Middle frontal gyrus (tissue), 1 donor: Measurements from ENCODE around the gene FUT4.
"Not testable (repeated sequence)": the region's sequence is repeated elsewhere in the genome, so short reads cannot be mapped to it uniquely, and the experiment has no call there.

ENCODE experiments used
- DNase-seq: peaks from one replicate; pipeline ENCODE4 v3.0.0-alpha.2; 2015; ENCODE audit warnings: low spot score; ENCODE audit errors: extremely low spot score

FUT4 gene

GRCh38 chr11:94533206-94533605, 10.5 kb upstream of the FUT4 start:
- no peak for DNase-seq

DNA sequence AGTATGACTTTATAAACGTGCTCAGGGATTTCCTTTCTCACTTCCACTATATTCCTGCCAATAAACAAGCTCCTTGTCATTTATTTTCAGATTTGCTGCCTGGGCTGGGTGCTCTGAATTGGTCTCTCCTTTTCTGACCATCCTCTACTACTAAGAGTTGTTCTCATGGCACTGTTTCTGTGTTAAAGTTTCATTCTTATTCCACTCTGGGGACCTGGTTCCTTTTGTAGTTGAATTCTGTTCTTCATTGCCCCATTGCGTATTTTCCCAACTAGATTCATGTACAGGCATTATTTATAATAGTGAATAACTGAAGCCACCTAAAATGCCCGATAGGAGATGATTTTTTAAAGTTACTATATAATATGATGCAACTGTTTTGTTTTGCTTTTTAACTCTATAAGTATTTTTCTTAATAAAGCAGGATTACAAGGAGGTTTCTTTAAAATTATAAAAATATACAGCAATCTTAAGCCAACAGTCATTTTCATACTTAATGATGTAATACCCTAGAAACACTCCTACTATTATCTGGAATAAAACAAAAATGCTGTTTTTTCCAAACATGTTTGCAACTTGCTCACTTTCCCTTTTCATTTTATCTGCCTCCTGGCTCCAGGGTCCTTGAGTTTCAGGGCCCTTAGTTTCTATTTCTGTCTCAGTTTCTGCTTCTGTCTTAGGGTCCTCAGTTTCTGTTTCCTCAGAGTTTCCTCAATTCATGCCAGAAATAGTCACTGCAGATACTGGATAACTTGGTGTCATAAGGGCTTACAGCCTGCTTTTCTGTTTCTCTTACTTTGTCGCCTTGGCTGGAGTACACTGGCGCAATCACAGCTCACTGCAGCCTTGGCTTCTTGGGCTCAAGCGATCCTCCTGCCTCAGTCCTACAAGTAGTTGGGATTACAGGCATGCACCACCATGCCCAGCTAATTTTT, 9.8 kb upstream of the FUT4 start:
- no peak for DNase-seq

GRCh38 chr11:94536386-94536785, 7.3 kb upstream of the FUT4 start:
- DNase-seq = no peak

GRCh38 chr11:94537031-94537600, 6.6 kb upstream of the FUT4 start:
- no peak for DNase-seq

- no peak for DNase-seq
These were observed 4.3 kb upstream of the FUT4 start for GRCh38 chr11:94539420-94539819.

DNA sequence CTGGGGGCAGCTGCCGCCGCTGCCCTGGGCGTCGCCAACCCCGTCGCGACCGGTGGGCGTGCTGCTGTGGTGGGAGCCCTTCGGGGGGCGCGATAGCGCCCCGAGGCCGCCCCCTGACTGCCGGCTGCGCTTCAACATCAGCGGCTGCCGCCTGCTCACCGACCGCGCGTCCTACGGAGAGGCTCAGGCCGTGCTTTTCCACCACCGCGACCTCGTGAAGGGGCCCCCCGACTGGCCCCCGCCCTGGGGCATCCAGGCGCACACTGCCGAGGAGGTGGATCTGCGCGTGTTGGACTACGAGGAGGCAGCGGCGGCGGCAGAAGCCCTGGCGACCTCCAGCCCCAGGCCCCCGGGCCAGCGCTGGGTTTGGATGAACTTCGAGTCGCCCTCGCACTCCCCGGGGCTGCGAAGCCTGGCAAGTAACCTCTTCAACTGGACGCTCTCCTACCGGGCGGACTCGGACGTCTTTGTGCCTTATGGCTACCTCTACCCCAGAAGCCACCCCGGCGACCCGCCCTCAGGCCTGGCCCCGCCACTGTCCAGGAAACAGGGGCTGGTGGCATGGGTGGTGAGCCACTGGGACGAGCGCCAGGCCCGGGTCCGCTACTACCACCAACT, 1.0 kb downstream of the FUT4 start:
- no peak for DNase-seq

DNA sequence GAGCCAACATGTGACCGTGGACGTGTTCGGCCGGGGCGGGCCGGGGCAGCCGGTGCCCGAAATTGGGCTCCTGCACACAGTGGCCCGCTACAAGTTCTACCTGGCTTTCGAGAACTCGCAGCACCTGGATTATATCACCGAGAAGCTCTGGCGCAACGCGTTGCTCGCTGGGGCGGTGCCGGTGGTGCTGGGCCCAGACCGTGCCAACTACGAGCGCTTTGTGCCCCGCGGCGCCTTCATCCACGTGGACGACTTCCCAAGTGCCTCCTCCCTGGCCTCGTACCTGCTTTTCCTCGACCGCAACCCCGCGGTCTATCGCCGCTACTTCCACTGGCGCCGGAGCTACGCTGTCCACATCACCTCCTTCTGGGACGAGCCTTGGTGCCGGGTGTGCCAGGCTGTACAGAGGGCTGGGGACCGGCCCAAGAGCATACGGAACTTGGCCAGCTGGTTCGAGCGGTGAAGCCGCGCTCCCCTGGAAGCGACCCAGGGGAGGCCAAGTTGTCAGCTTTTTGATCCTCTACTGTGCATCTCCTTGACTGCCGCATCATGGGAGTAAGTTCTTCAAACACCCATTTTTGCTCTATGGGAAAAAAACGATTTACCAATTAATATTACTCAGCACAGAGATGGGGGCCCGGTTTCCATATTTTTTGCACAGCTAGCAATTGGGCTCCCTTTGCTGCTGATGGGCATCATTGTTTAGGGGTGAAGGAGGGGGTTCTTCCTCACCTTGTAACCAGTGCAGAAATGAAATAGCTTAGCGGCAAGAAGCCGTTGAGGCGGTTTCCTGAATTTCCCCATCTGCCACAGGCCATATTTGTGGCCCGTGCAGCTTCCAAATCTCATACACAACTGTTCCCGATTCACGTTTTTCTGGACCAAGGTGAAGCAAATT, 1.8 kb downstream of the FUT4 start:
- no peak for DNase-seq

DNA sequence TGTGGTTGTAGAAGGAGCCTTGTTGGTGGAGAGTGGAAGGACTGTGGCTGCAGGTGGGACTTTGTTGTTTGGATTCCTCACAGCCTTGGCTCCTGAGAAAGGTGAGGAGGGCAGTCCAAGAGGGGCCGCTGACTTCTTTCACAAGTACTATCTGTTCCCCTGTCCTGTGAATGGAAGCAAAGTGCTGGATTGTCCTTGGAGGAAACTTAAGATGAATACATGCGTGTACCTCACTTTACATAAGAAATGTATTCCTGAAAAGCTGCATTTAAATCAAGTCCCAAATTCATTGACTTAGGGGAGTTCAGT, 2.4 kb downstream of the FUT4 start:
- DNase-seq = no peak

DNA sequence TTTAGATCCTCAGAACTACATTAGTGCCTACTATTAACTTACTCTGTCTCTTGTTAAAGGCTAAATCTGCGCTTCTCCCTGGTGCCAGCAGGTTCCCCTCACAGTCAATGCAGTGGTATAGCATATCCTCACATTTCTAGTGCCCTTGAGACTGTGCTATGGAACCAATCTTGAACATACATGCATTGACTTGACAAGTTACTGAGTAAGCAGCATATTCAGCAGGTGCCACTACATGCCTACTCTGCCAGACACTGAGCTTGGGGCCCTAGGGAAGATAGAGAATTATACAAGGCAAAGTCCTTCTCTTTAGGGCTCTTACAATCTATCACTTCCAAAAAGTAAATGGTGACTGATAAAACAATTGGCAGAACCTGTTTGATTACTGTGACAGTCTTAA, 3.2 kb downstream of the FUT4 start:
- no peak for DNase-seq

GRCh38 chr11:94549146-94549545, 5.4 kb downstream of the FUT4 start:
- no peak for DNase-seq

GRCh38 chr11:94550513-94550912, 6.8 kb downstream of the FUT4 start:
- DNase-seq = no peak

GRCh38 chr11:94553938-94554337, 10.2 kb downstream of the FUT4 start:
- no peak for DNase-seq

GRCh38 chr11:94555752-94556329, 12.1 kb downstream of the FUT4 start:
- DNase-seq = not testable (repeated sequence)

GRCh38 chr11:94557421-94557820, 13.7 kb downstream of the FUT4 start:
- no peak for DNase-seq

GRCh38 chr11:94557992-94558391, 14.3 kb downstream of the FUT4 start:
- DNase-seq = no peak

DNA sequence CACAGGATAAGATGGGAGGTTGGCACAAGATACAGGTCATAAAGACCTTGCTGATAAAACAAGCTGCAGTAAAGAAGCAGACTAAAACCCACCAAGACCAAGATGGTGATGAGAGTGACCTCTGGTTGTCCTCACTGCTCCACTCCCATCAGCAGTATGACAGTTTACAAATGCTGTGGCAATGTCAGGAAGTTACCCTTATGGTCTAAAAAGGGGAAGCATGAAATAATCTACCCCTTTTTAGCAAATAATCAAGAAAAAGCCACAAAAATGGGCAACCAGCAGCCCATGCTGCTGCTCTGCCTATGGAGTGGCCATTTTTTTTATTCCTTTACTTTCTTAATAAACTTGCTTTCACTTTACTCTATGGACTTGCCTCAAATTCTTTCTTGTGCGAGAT, 14.7 kb downstream of the FUT4 start:
- DNase-seq = no peak

DNA sequence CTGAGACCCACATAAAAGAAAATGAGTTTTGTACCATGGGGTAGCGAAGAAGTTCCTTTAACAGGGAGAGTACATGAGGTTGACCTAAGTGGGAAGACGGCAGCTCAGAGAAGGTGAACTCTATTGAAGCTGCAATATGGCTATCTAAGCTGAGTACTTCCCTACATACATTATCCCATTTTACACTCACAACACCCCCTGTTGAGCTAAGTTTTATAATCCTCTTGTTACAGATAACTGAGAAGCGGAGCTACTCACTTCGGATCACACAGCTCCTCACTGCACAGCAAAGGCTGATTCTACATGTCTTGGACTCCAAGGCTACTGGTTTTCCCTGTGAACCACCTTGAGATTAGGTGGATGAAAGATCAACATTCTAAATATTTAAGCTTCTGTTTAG, 15.2 kb downstream of the FUT4 start:
- no peak for DNase-seq

GRCh38 chr11:94559361-94559760, 15.6 kb downstream of the FUT4 start:
- no peak for DNase-seq

- DNase-seq = no peak
These were observed 17.1 kb downstream of the FUT4 start for GRCh38 chr11:94560834-94561233.

- no peak for DNase-seq
These were observed 19.6 kb downstream of the FUT4 start for GRCh38 chr11:94563176-94563847.
